Gastrocnemius medialis (tissue), 4 donors: ENCODE measurements around the gene CALM1. TPM values are rescaled to one million over a fixed set of nuclear protein-coding genes. Genes with fewer than 3 reads are reported as not detected.

Source experiments
- ATAC-seq, 2 donors: fragments of 150-250 bp; one replicate each; pipeline ENCODE4 v1.9.1; 2016
- DNase-seq, 2 donors: peaks; one replicate each; pipeline ENCODE4 v3.0.0-alpha.2; 2019
- H3K27ac ChIP-seq, 4 donors: fragments of 200-600 bp; sonication (generic); 1 replicate in 1 of 4; 2 replicates in 3 of 4; pipeline ENCODE4 v1.5.1; 2016 to 2018; ENCODE audit warnings: mild to moderate bottlenecking in 2 of 4, moderate library complexity in 1 of 4
- H3K27me3 ChIP-seq, 3 donors: fragments of 200-600 bp; sonication (generic) in 2 of 3; 1 replicate in 1 of 3; 2 replicates in 2 of 3; pipeline versions ENCODE4 v1.5.1 to v1.6.0; 2016 to 2019; ENCODE audit warnings: mild to moderate bottlenecking in 1 of 3, moderate library complexity in 1 of 3
- H3K36me3 ChIP-seq, 2 donors: fragments of 200-600 bp; sonication (generic) in 1 of 2; one replicate each; pipeline ENCODE4 v1.5.1; 2017 to 2018
- H3K4me1 ChIP-seq, 2 donors: fragments of 200-600 bp; sonication (generic) in 1 of 2; one replicate each; pipeline ENCODE4 v1.5.1; 2016 to 2017; ENCODE audit warnings: mild to moderate bottlenecking in 2 of 2
- H3K4me3 ChIP-seq, 4 donors: fragments of 200-600 bp; sonication (generic) in 3 of 4; 1 replicate in 1 of 4; 2 replicates in 3 of 4; pipeline ENCODE4 v1.5.1; 2016 to 2019; ENCODE audit warnings: mild to moderate bottlenecking in 2 of 4
- H3K9me3 ChIP-seq, 3 donors: fragments of 200-600 bp; sonication (generic) in 2 of 3; 1 replicate in 1 of 3; 2 replicates in 2 of 3; pipeline ENCODE4 v1.5.1; 2016 to 2019
- CTCF ChIP-seq, 5 experiments: fragments of 450-650 bp in 3 of 5; fragments of 200-600 bp in 2 of 5; sonication (generic) in 2 of 5; IDR thresholded peaks in 4 of 5; conservative IDR thresholded peaks in 1 of 5; 1 replicate in 4 of 5; 2 replicates in 1 of 5; pipeline ENCODE4 v1.5.1; 2016 to 2019; ENCODE audit warnings: antibody characterized with exemption in 5 of 5, mild to moderate bottlenecking in 3 of 5, moderate library complexity in 3 of 5
- POLR2A ChIP-seq, 2 donors: fragments of 450-650 bp; IDR thresholded peaks; one replicate each; pipeline ENCODE4 v1.6.1; 2017; ENCODE audit warnings: antibody characterized with exemption in 2 of 2, mild to moderate bottlenecking in 2 of 2, moderate library complexity in 2 of 2
- in situ Hi-C, 4 donors: fragments of 200-750 bp; cut with MboI; loops; one replicate each; pipeline versions ENCODE4 v1.15.0 to v1.8.0; 2017; ENCODE audit warnings: low sequenced_read_pairs in 4 of 4
- intact Hi-C: fragments of 100-400 bp; cut with DNase I; formaldehyde crosslinking; loops from one replicate; pipeline ENCODE4 v1.15.1; 2023; ENCODE audit warnings: low total_unique reads
- total RNA-seq, 4 donors: library from RNA; depleted of rRNA; stranded (reverse); fragments of >200 nt; gene quantifications; one replicate each; pipeline versions ENCODE4 v1.1.0 to v1.2.3, GENCODE V29; 2016

Gene CALM1
- total RNA-seq, 4 donors from 2014 or later: 466 to 1,278 (median 1,009) TPM

- intact Hi-C loops (no loop called here), in situ Hi-C loops (loop anchor here in 3 of 4 donors (5.0 to 10.0 kb wide), 3 partner anchors 292 to 352 kb away; no protein-coding TSS in a partner anchor)
- DNase-seq (no peak), ATAC-seq (no peak)
- no peaks in the 10 kb centered on the region for H3K27me3 ChIP-seq
- no peaks in the 10 kb centered on the region for H3K9me3 ChIP-seq
- TF ChIP-seq CTCF (IDR thresholded peaks at IDR 0.05 in 4 of 5, conservative IDR thresholded peaks at IDR 0.05 in 1 of 5) (no peak), POLR2A (IDR thresholded peaks at IDR 0.05) (no peak)
- peaks cover 0 to 65% of the 10 kb centered on the region in 2 donors for H3K36me3 ChIP-seq
- peak overlapping the region; percentile 91 to 94 (median 94) for H3K27ac ChIP-seq
- peaks cover 51 to 78% of the 10 kb centered on the region in 2 donors for H3K4me1 ChIP-seq
- H3K4me3 ChIP-seq: no peak overlapping the region
Measured at GRCh38 chr14:90403065-90403464, 6.2 kb downstream of the CALM1 start.

- H3K27ac ChIP-seq: peak overlapping the region; percentile 73 to 94 (median 94)
- intact Hi-C loops: loop anchor here (5.0 kb wide), 1 partner anchor 117 kb away; no protein-coding TSS in a partner anchor
- H3K4me1 ChIP-seq: peaks cover 60 to 65% of the 10 kb centered on the region in 2 donors
- ATAC-seq (no peak), DNase-seq (no peak)
- in situ Hi-C loops: loop anchor here in 3 of 4 donors (10.0 kb wide), 2 partner anchors 290 to 350 kb away; no protein-coding TSS in a partner anchor
- no peak for TF ChIP-seq CTCF (IDR thresholded peaks at IDR 0.05 in 4 of 5, conservative IDR thresholded peaks at IDR 0.05 in 1 of 5)
- no peak for TF ChIP-seq POLR2A (IDR thresholded peaks at IDR 0.05)
- H3K27me3 ChIP-seq: no peaks in the 10 kb centered on the region
- no peak overlapping the region for H3K4me3 ChIP-seq
- H3K9me3 ChIP-seq: no peaks in the 10 kb centered on the region
- H3K36me3 ChIP-seq: peaks cover 0 to 63% of the 10 kb centered on the region in 2 donors
Measured at GRCh38 chr14:90405101-90405500, 8.3 kb downstream of the CALM1 start.

GRCh38 chr14:90405755-90406154 is 8.9 kb downstream of the CALM1 start:
- intact Hi-C loops (loop anchor here (5.0 kb wide), 1 partner anchor 117 kb away; no protein-coding TSS in a partner anchor), in situ Hi-C loops (loop anchor here in 3 of 4 donors (10.0 kb wide), 2 partner anchors 289 to 349 kb away; no protein-coding TSS in a partner anchor)
- DNase-seq: no peak
- ATAC-seq: peak; percentile 75 to 84
- peaks cover 0 to 57% of the 10 kb centered on the region in 2 donors for H3K36me3 ChIP-seq
- H3K4me1 ChIP-seq: peaks cover 53 to 58% of the 10 kb centered on the region in 2 donors
- H3K27ac ChIP-seq: peak overlapping the region; percentile 73 to 94 (median 94)
- H3K27me3 ChIP-seq: no peaks in the 10 kb centered on the region
- no peak for TF ChIP-seq CTCF (IDR thresholded peaks at IDR 0.05 in 4 of 5, conservative IDR thresholded peaks at IDR 0.05 in 1 of 5)
- TF ChIP-seq POLR2A (IDR thresholded peaks at IDR 0.05): no peak
- H3K4me3 ChIP-seq: no peak overlapping the region
- no peaks in the 10 kb centered on the region for H3K9me3 ChIP-seq

- TF ChIP-seq POLR2A (IDR thresholded peaks at IDR 0.05): no peak
- no peak for TF ChIP-seq CTCF (IDR thresholded peaks at IDR 0.05 in 4 of 5, conservative IDR thresholded peaks at IDR 0.05 in 1 of 5)
- Histone ChIP-seq H3K36me3 (peaks cover 0 to 51% of the 10 kb centered on the region in 2 donors), H3K4me1 (peaks cover 47 to 52% of the 10 kb centered on the region in 2 donors), H3K4me3 (no peak overlapping the region), H3K27ac (peak overlapping the region; percentile 73 to 94 (median 94)), H3K27me3 (no peaks in the 10 kb centered on the region), H3K9me3 (no peaks in the 10 kb centered on the region)
- ATAC-seq (no peak), DNase-seq (no peak)
- intact Hi-C loops (loop anchor here (5.0 kb wide), 1 partner anchor 116 kb away; no protein-coding TSS in a partner anchor), in situ Hi-C loops (loop anchor here in 3 of 4 donors (10.0 kb wide), 2 partner anchors 288 to 348 kb away; no protein-coding TSS in a partner anchor)
Measured at GRCh38 chr14:90406384-90406798, 9.6 kb downstream of the CALM1 start.
